Liver (tissue), 9 donors: ENCODE data around the gene NELL1. TPM values are rescaled to one million over a fixed set of nuclear protein-coding genes. Genes with fewer than 3 reads are reported as not detected.

ENCODE experiments used
- DNase-seq: peaks from one replicate; pipeline ENCODE4 v3.0.0-alpha.2; 2017; ENCODE audit warnings: low spot score
- H3K27ac ChIP-seq, 2 donors: one replicate each; pipeline ENCODE4 v1.7.0; 2013; ENCODE audit warnings: inconsistent platforms in 2 of 2, low read length in 2 of 2, control low read depth in 1 of 2, low read depth in 1 of 2, mild to moderate bottlenecking in 1 of 2
- H3K27me3 ChIP-seq, 4 donors: one replicate each; pipeline versions ENCODE4 v1.6.1 to v1.7.0; 2013; ENCODE audit warnings: low read length in 3 of 4, inconsistent platforms in 1 of 4, mild to moderate bottlenecking in 1 of 4, moderate library complexity in 1 of 4; ENCODE audit not compliant: control insufficient read depth in 4 of 4, insufficient read depth in 4 of 4
- H3K36me3 ChIP-seq, 4 donors: one replicate each; pipeline versions ENCODE4 v1.6.1 to v1.7.0; 2013; ENCODE audit warnings: low read length in 3 of 4, mild to moderate bottlenecking in 3 of 4, low read depth in 1 of 4, moderate library complexity in 1 of 4; ENCODE audit not compliant: control insufficient read depth in 4 of 4, insufficient read depth in 3 of 4
- H3K4me1 ChIP-seq, 4 donors: one replicate each; pipeline versions ENCODE4 v1.6.1 to v1.7.0; 2013; ENCODE audit warnings: low read length in 3 of 4, mild to moderate bottlenecking in 3 of 4, moderate library complexity in 1 of 4; ENCODE audit not compliant: control insufficient read depth in 4 of 4, insufficient read depth in 4 of 4
- H3K4me3 ChIP-seq, 3 donors: one replicate each; pipeline versions ENCODE4 v1.6.1 to v1.7.0; 2013; ENCODE audit warnings: low read length in 3 of 3, control low read depth in 1 of 3, low read depth in 1 of 3, mild to moderate bottlenecking in 1 of 3
- H3K9ac ChIP-seq, 2 donors: one replicate each; pipeline ENCODE4 v1.7.0; 2013; ENCODE audit warnings: low read length in 2 of 2, mild to moderate bottlenecking in 2 of 2, moderate library complexity in 2 of 2, control low read depth in 1 of 2, low read depth in 1 of 2
- H3K9me3 ChIP-seq, 4 donors: one replicate each; pipeline versions ENCODE4 v1.6.1 to v1.7.0; 2013; ENCODE audit warnings: low read length in 3 of 4; ENCODE audit not compliant: control insufficient read depth in 4 of 4
- ATF3 ChIP-seq: IDR thresholded peaks from 2 replicates; pipeline ENCODE4 v1.6.1; 2016; ENCODE audit warnings: antibody characterized with exemption
- CTCF ChIP-seq: fragments of 150-350 bp; IDR thresholded peaks from 2 replicates; pipeline ENCODE4 v1.5.1; 2017; ENCODE audit warnings: improper control_type of control experiment, low read depth, low read length; ENCODE audit not compliant: missing input control
- EGR1 ChIP-seq, 2 donors: IDR thresholded peaks; 2 replicates each; pipeline ENCODE4 v1.6.1; 2016 to 2018; ENCODE audit warnings: antibody characterized with exemption in 2 of 2, low read depth in 2 of 2
- FOXA1 ChIP-seq: IDR thresholded peaks from 2 replicates; pipeline ENCODE4 v1.6.1; 2016; ENCODE audit warnings: antibody characterized with exemption
- FOXA2 ChIP-seq: IDR thresholded peaks from 2 replicates; pipeline ENCODE4 v1.6.1; 2016; ENCODE audit warnings: antibody characterized with exemption
- GABPA ChIP-seq, 2 donors: IDR thresholded peaks in 1 of 2; conservative IDR thresholded peaks in 1 of 2; 2 replicates each; pipeline ENCODE4 v1.6.1; 2016; ENCODE audit warnings: antibody characterized with exemption in 2 of 2, mild to moderate bottlenecking in 1 of 2, moderate library complexity in 1 of 2
- HNF4G ChIP-seq: IDR thresholded peaks from 2 replicates; pipeline ENCODE4 v1.6.1; 2016; ENCODE audit warnings: antibody characterized with exemption
- JUND ChIP-seq, 2 donors: IDR thresholded peaks; 2 replicates each; pipeline ENCODE4 v1.6.1; 2016; ENCODE audit warnings: antibody characterized with exemption in 2 of 2
- NR2F2 ChIP-seq: IDR thresholded peaks from 2 replicates; pipeline ENCODE4 v1.6.1; 2016; ENCODE audit warnings: antibody characterized with exemption
- REST ChIP-seq: IDR thresholded peaks from 2 replicates; pipeline ENCODE4 v1.6.1; 2016; ENCODE audit warnings: antibody characterized with exemption, mild to moderate bottlenecking
- RXRA ChIP-seq, 2 donors: IDR thresholded peaks; 2 replicates each; pipeline ENCODE4 v1.6.1; 2017 to 2018; ENCODE audit warnings: antibody characterized with exemption in 2 of 2, mild to moderate bottlenecking in 1 of 2
- SP1 ChIP-seq: IDR thresholded peaks from 2 replicates; pipeline ENCODE4 v1.6.1; 2018; ENCODE audit warnings: antibody characterized with exemption, mild to moderate bottlenecking
- TAF1 ChIP-seq: conservative IDR thresholded peaks from 2 replicates; pipeline ENCODE4 v1.6.1; 2016; ENCODE audit warnings: antibody characterized with exemption, mild to moderate bottlenecking
- YY1 ChIP-seq: IDR thresholded peaks from 2 replicates; pipeline ENCODE4 v1.6.1; 2016; ENCODE audit warnings: antibody characterized with exemption, mild to moderate bottlenecking
- WGBS: extraction: QIAGEN DNeasy Blood & Tissue Kit; methylation state at CpG from one replicate; pipeline ENCODE4 v1.1.7; 2013; 5-methylcytosine and 5-hydroxymethylcytosine counted together
- polyA plus RNA-seq, 2 donors: library from polyadenylated mRNA; stranded (reverse) in 1 of 2; unstranded in 1 of 2; fragments of 200-250 nt in 1 of 2; fragments of >200 nt in 1 of 2; fragmentation: Nextera tagmentation in 1 of 2; extraction: Ambion mirVana in 1 of 2; gene quantifications; one replicate each; pipeline versions ENCODE4 v1.2.1 to v1.2.3, GENCODE V29; 2013 to 2015
- total RNA-seq, 2 donors: library from RNA; depleted of rRNA; stranded (reverse); fragments of >200 nt; gene quantifications; one replicate each; pipeline ENCODE4 v1.2.3, GENCODE V29; 2014
- TF ChIP-seq, protein P1 (sequence below): IDR thresholded peaks from 2 replicates; pipeline ENCODE4 v1.6.1; 2016; ENCODE audit warnings: antibody characterized with exemption
- donor health status: healthy.
- donor health status: healthy.
- donor health status: healthy.
- donor health status: healthy.
- donor health status: healthy.

The NELL1 gene
- total and polyA plus RNA-seq, 4 donors, result not detected

DNA sequence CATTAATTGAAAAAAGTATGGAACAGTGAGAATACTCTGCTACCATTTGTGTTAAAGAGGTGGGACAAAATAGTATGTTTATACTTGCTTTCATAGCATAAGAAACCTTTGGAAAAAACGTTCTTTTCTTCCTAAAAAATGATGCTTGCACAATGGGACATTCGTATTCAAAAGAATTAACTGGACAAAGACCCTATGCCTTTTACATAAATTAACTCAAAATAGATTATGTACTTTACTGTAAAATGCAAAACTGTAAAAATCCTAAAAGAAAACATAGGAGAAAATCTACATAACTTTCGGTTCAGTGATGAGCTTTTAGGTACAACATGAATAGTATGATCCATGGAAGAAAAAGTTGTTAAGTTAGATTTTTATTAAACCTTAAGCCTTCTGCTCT lies 166.2 kb downstream of the NELL1 start:
- Histone ChIP-seq H3K4me3 (no peak overlapping the region), H3K9me3 (no peaks in the 10 kb centered on the region), H3K36me3 (no peaks in the 10 kb centered on the region), H3K9ac (no peak overlapping the region), H3K27me3 (peaks cover 0 to 5% (median 0%) of the 10 kb centered on the region in 4 donors), H3K4me1 (no peaks in the 10 kb centered on the region), H3K27ac (no peak overlapping the region)
- WGBS, result 58% methylated on average over 3 of the region's 3 CpGs
- DNase-seq, result no peak
- TF ChIP-seq, protein P1, sequence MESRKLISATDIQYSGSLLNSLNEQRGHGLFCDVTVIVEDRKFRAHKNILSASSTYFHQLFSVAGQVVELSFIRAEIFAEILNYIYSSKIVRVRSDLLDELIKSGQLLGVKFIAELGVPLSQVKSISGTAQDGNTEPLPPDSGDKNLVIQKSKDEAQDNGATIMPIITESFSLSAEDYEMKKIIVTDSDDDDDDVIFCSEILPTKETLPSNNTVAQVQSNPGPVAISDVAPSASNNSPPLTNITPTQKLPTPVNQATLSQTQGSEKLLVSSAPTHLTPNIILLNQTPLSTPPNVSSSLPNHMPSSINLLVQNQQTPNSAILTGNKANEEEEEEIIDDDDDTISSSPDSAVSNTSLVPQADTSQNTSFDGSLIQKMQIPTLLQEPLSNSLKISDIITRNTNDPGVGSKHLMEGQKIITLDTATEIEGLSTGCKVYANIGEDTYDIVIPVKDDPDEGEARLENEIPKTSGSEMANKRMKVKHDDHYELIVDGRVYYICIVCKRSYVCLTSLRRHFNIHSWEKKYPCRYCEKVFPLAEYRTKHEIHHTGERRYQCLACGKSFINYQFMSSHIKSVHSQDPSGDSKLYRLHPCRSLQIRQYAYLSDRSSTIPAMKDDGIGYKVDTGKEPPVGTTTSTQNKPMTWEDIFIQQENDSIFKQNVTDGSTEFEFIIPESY, result no peak
- TF ChIP-seq HNF4G (no peak), ATF3 (no peak), TAF1 (no peak), FOXA1 (no peak), FOXA2 (no peak), NR2F2 (no peak), SP1 (no peak), YY1 (no peak), JUND (IDR thresholded peaks at IDR 0.05) (no peak), REST (no peak)

DNA sequence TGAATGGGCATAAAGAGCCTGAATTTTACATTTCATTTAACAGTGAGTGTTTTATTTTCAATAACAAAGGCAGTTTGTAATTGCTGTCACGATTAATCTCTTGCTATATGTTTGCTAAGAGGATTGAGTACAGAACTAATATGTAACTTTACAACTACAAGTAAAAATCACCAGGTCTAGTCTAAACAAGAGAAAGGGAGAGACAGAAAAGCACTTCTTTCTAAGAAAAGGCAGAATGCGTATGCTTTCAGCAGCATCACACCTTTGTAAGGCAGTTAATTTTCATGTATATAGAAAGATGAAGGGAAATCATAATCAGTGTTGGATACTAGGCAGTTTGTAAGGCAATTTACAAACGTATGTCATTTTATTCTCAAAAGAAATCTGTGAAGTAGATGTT lies 169.8 kb downstream of the NELL1 start:
- WGBS, result 26% methylated on average over 3 of the region's 3 CpGs
- DNase-seq, result no peak
- Histone ChIP-seq H3K36me3 (no peaks in the 10 kb centered on the region), H3K27me3 (peaks cover 0 to 2% (median 0%) of the 10 kb centered on the region in 4 donors), H3K9me3 (no peaks in the 10 kb centered on the region), H3K4me1 (peaks cover 0 to 3% (median 0%) of the 10 kb centered on the region in 4 donors), H3K27ac (no peak overlapping the region), H3K9ac (no peak overlapping the region), H3K4me3 (no peak overlapping the region)
- no peak for TF ChIP-seq YY1

- Histone ChIP-seq H3K27ac (no peak overlapping the region), H3K4me3 (no peak overlapping the region), H3K4me1 (peaks cover 0 to 3% (median 0%) of the 10 kb centered on the region in 4 donors), H3K27me3 (no peaks in the 10 kb centered on the region), H3K36me3 (no peaks in the 10 kb centered on the region), H3K9ac (no peak overlapping the region), H3K9me3 (no peaks in the 10 kb centered on the region)
- 66% methylated on average over 1 of the region's 1 CpG for WGBS
- no peak for DNase-seq
- TF ChIP-seq GABPA (IDR thresholded peaks at IDR 0.05 in 1 of 2, conservative IDR thresholded peaks at IDR 0.05 in 1 of 2), result no peak
- TF ChIP-seq REST, result no peak
- TF ChIP-seq RXRA (IDR thresholded peaks at IDR 0.05), result no peak
- TF ChIP-seq YY1, result no peak
- no peak for TF ChIP-seq NR2F2
- TF ChIP-seq TAF1, result no peak
- no peak for TF ChIP-seq EGR1 (IDR thresholded peaks at IDR 0.05; ENCODE audit: low read depth in 2 of 2)
- TF ChIP-seq, protein P1, result no peak
- TF ChIP-seq CTCF, result no peak
These were observed 171.0 kb downstream of the NELL1 start for GRCh38 chr11:20840341-20840740.
